OCI-LY1 (cell line): ENCODE data around the gene ITGA5.

Experiments
- H2AFZ ChIP-seq: fragments of 200-600 bp; sonication (generic), shearing (Covaris generic); 2 replicates; pipeline ENCODE4 v1.6.0; 2014; ENCODE audit warnings: antibody characterized with exemption, mild to moderate bottlenecking, low read length
- H3F3A ChIP-seq: fragments of 200-600 bp; sonication (generic), shearing (Covaris generic); 2 replicates; pipeline ENCODE4 v1.6.0; 2014; ENCODE audit warnings: mild to moderate bottlenecking, antibody characterized with exemption, low read length, moderate library complexity; ENCODE audit not compliant: insufficient read depth
- H3K27ac ChIP-seq: fragments of 200-600 bp; sonication (generic); 2 replicates; pipeline ENCODE4 v1.5.1; 2014; ENCODE audit warnings: low read length, mixed run types, mild to moderate bottlenecking, low read depth; ENCODE audit not compliant: poor library complexity, severe bottlenecking
- H3K27me3 ChIP-seq: fragments of 200-600 bp; sonication (generic); 2 replicates; pipeline ENCODE4 v1.6.0; 2014; ENCODE audit warnings: antibody characterized with exemption, mild to moderate bottlenecking, low read length, moderate library complexity; ENCODE audit not compliant: insufficient read depth
- H3K36me3 ChIP-seq: fragments of 200-600 bp; sonication (generic); 2 replicates; pipeline ENCODE4 v1.6.1; 2014; ENCODE audit warnings: mild to moderate bottlenecking, antibody characterized with exemption, low read length, moderate library complexity, mixed read lengths; ENCODE audit not compliant: insufficient read depth
- H3K4me1 ChIP-seq: fragments of 200-600 bp; sonication (generic); 2 replicates; pipeline ENCODE4 v1.5.1; 2014; ENCODE audit warnings: mild to moderate bottlenecking, low read length, moderate library complexity; ENCODE audit not compliant: insufficient read depth, severe bottlenecking
- H3K4me2 ChIP-seq: fragments of 200-600 bp; sonication (generic), shearing (Covaris generic); 2 replicates; pipeline ENCODE4 v1.6.1; 2014; ENCODE audit warnings: low read length
- H3K4me3 ChIP-seq: fragments of 200-600 bp; sonication (generic); 2 replicates; pipeline ENCODE4 v1.5.1; 2014; ENCODE audit warnings: low read length, low read depth, mild to moderate bottlenecking, mixed read lengths; ENCODE audit not compliant: poor library complexity, severe bottlenecking
- H3K79me2 ChIP-seq: fragments of 200-600 bp; shearing (Covaris generic); 2 replicates; pipeline ENCODE4 v1.6.1; 2016; ENCODE audit warnings: mixed run types, low read length, mixed read lengths; ENCODE audit not compliant: insufficient read depth
- H3K9ac ChIP-seq: fragments of 200-600 bp; sonication (generic), shearing (Covaris generic); 2 replicates; pipeline ENCODE4 v1.6.1; 2014; ENCODE audit warnings: mild to moderate bottlenecking, low read length, mixed read lengths
- H3K9me2 ChIP-seq: fragments of 200-600 bp; sonication (generic), shearing (Covaris generic); 2 replicates; pipeline ENCODE4 v1.6.1; 2014; ENCODE audit warnings: low read depth, mild to moderate bottlenecking, low read length, mixed read lengths
- H3K9me3 ChIP-seq: fragments of 200-600 bp; shearing (Covaris generic); 2 replicates; pipeline ENCODE4 v1.6.1; 2014; ENCODE audit warnings: low read length, mixed read lengths
- H4K20me1 ChIP-seq: fragments of 200-600 bp; sonication (generic), shearing (Covaris generic); 2 replicates; pipeline ENCODE4 v1.6.0; 2016; ENCODE audit warnings: mild to moderate bottlenecking, low read length; ENCODE audit not compliant: insufficient read depth
- EZH2 ChIP-seq: fragments of 200-600 bp; sonication (generic), shearing (Covaris generic); IDR thresholded peaks from 2 replicates; pipeline ENCODE4 v1.8.0; 2017; ENCODE audit warnings: borderline replicate concordance, mixed run types, mild to moderate bottlenecking, antibody characterized with exemption, low read length, moderate library complexity, mixed read lengths
- TF ChIP-seq, protein P1 (sequence below): fragments of 200-600 bp; sonication (generic), shearing (Covaris generic); IDR thresholded peaks from 2 replicates; pipeline ENCODE4 v1.5.1; 2017; ENCODE audit warnings: mild to moderate bottlenecking, antibody characterized with exemption, low read length, moderate library complexity, mixed read lengths

ITGA5 gene

DNA sequence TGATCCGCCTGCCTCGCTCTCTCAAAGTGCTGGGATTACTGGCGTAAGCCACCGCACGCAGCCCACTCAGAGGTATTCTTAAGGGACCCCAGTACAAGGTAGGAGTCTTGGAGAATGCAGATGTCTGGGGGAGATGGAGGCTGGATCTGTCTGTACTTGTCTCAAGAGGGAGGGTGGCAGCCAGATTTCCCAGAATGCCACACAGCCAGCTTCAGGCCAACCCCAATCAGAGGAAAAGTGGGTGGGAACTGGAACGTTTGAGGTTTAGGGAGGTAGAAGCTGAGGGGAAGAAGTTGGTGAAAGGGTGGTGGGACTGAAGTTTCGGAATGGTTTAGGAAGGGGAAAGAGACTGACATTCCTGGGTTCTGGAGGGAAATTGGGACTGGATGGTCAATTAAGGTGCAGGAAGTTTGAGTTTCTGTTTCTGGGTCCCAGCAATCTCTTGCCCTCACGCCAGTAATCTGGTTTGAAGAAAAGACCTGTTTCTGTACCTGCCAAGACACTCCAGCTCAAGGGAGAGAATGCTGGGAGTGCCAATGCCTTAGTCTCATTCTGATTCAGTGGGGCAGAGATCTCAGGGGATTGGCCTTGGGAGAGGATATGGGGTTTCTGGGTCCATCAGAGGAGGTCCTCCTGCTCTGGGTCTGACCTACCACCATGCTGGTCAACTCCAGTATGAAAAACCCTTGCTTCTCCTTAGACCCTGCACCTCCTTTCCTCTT is 26.4 kb downstream of the ITGA5 start:
- H3K4me2 ChIP-seq = no peak overlapping the region
- no peaks in the 10 kb centered on the region for H3K9me3 ChIP-seq
- H3K9me2 ChIP-seq = no peaks in the 10 kb centered on the region
- TF ChIP-seq, protein P1, sequence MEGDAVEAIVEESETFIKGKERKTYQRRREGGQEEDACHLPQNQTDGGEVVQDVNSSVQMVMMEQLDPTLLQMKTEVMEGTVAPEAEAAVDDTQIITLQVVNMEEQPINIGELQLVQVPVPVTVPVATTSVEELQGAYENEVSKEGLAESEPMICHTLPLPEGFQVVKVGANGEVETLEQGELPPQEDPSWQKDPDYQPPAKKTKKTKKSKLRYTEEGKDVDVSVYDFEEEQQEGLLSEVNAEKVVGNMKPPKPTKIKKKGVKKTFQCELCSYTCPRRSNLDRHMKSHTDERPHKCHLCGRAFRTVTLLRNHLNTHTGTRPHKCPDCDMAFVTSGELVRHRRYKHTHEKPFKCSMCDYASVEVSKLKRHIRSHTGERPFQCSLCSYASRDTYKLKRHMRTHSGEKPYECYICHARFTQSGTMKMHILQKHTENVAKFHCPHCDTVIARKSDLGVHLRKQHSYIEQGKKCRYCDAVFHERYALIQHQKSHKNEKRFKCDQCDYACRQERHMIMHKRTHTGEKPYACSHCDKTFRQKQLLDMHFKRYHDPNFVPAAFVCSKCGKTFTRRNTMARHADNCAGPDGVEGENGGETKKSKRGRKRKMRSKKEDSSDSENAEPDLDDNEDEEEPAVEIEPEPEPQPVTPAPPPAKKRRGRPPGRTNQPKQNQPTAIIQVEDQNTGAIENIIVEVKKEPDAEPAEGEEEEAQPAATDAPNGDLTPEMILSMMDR = no peak
- no peak for TF ChIP-seq EZH2
- H4K20me1 ChIP-seq = no peaks in the 10 kb centered on the region
- H3K4me3 ChIP-seq = no peak overlapping the region
- no peaks in the 10 kb centered on the region; the same call in 1 of the 2 replicates for H3K27me3 ChIP-seq
- H3K36me3 ChIP-seq = no peaks in the 10 kb centered on the region
- H3K79me2 ChIP-seq = no peaks in the 10 kb centered on the region
- no peak overlapping the region for H2AFZ ChIP-seq
- no peak overlapping the region for H3K9ac ChIP-seq
- H3F3A ChIP-seq = no peaks in the 10 kb centered on the region
- no peak overlapping the region for H3K27ac ChIP-seq
- H3K4me1 ChIP-seq = peaks cover 4% of the 10 kb centered on the region

DNA sequence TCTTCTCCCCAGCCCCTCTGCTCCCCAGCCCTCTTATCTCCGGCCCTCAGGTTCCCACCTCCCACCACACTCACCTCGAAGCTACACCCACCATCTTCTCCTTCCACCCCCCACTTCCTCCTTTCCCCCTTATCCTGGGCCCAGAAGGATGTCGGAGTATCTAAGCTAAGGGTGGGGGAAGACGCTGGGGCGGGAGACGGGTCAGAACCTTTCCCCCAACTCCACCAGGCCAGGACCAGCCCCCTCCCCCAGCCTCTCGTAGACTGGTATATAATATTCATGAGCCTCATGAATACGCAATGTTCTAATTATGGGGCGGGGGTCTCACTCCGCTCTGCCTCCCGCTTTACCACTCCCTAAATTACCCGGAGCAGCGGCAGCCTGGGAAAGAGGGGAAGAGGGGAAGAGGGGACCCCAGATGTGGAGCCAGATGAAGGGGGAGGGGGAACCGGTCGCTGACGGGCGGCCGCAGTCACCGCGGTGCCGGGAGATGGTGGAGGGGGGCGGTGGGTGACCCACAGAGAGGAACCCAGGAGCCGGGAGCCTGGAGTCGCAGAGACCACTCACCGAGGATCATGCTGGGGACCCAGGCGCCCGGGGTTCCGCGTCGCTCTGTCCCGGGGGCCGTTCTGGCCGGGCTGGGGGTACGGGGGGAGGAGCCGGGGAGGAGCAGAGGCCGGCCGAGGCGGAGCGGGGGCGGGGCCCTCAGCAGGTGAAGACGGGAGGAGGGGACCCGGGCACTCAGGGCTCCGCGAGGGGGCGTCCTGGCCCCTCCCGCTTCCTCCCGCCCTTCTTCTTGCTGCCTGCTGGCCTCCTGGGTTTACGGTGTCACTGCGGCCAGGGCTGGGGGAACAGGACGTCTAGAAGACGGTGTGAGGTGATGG is 28.2 kb downstream of the ITGA5 start:
- Histone ChIP-seq H3K79me2 (no peaks in the 10 kb centered on the region), H4K20me1 (no peaks in the 10 kb centered on the region), H3K4me2 (peak overlapping the region; percentile 79), H3K9ac (peak overlapping the region; percentile 54), H3K9me3 (no peaks in the 10 kb centered on the region), H3K27ac (no peak overlapping the region), H3F3A (no peaks in the 10 kb centered on the region), H3K36me3 (no peaks in the 10 kb centered on the region), H3K4me1 (peaks cover 4% of the 10 kb centered on the region), H3K27me3 (no peaks in the 10 kb centered on the region; the same call in 1 of the 2 replicates), H2AFZ (0 out of 2 replicates have a peak overlapping the region, but pooled peaks have one; percentile 52), H3K4me3 (peak overlapping the region; percentile 71), H3K9me2 (no peaks in the 10 kb centered on the region)
- TF ChIP-seq, protein P1 = peak; percentile 48
- TF ChIP-seq EZH2 = no peak

DNA sequence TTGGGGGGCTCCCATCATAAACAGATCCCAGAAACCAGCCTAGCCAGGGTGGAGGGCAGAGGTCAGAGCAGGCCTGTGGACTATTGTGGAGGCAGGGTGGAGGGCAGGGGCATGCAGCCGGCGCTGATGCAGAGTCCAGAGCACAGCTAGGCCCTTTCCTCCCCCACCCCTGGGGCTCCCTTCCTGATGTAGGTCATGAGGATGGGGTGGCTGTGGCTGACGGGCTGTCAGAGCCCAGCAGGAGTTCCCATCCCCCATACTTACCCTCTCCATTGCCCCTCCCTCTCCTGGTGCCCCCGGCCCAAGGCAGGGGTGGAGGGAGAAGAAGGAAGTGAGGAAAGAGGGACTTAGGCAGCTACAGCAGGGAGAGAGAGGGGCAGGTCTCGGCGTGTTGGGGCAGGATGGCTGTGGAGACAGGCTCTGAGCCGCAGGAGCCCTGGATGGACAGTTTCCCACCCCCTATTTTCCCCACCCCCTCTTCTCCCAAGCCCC is 28.8 kb downstream of the ITGA5 start:
- Histone ChIP-seq H3K4me3 (peak overlapping the region; percentile 71), H3K9ac (no peak overlapping the region), H3K4me2 (no peak overlapping the region), H3K9me3 (no peaks in the 10 kb centered on the region), H3K36me3 (no peaks in the 10 kb centered on the region), H3K79me2 (no peaks in the 10 kb centered on the region), H2AFZ (no peak overlapping the region), H4K20me1 (no peaks in the 10 kb centered on the region), H3F3A (no peaks in the 10 kb centered on the region), H3K9me2 (no peaks in the 10 kb centered on the region), H3K27me3 (no peaks in the 10 kb centered on the region; the same call in 1 of the 2 replicates), H3K4me1 (peaks cover 4% of the 10 kb centered on the region), H3K27ac (no peak overlapping the region)
- TF ChIP-seq EZH2 = no peak
- TF ChIP-seq, protein P1 = no peak
